CD8-positive, alpha-beta memory T cell (primary cell): Measurements from ENCODE around the gene AKAP6. TPM values are rescaled to one million over a fixed set of nuclear protein-coding genes. Genes with fewer than 3 reads are reported as not detected.

Experiments
- CTCF ChIA-PET: fragments of 350-600 bp; sonication (Branson Sonifier 250); formaldehyde crosslinking; loops from one replicate; lab custom pipeline; 2021; ENCODE audit warnings: antibody characterized with exemption; lab: Charles Lee
- POLR2A ChIA-PET: fragments of 350-600 bp; sonication (Branson Sonifier 250); formaldehyde crosslinking; loops from one replicate; lab custom pipeline; 2021; ENCODE audit warnings: antibody characterized with exemption; lab: Charles Lee
- DNase-seq, 5 donors: peaks; one replicate each; pipeline versions ENCODE4 v3.0.0 to v3.0.0-alpha.2; 2020 to 2022; ENCODE audit warnings: mixed read lengths in 1 of 5
- H3K27ac ChIP-seq: one replicate; pipeline ENCODE4 v1.7.0; 2013; ENCODE audit warnings: low read depth, mild to moderate bottlenecking, low read length, moderate library complexity
- H3K27me3 ChIP-seq: 2 replicates; pipeline ENCODE4 v1.7.0; 2013; ENCODE audit warnings: low read length, mild to moderate bottlenecking; ENCODE audit not compliant: insufficient read depth, poor library complexity, severe bottlenecking
- H3K36me3 ChIP-seq: 2 replicates; pipeline ENCODE4 v1.7.0; 2013; ENCODE audit warnings: mild to moderate bottlenecking, low read length, moderate library complexity; ENCODE audit not compliant: insufficient read depth
- H3K4me1 ChIP-seq: 2 replicates; pipeline ENCODE4 v1.7.0; 2013; ENCODE audit warnings: mild to moderate bottlenecking, low read length, moderate library complexity; ENCODE audit not compliant: insufficient read depth
- H3K4me3 ChIP-seq: 2 replicates; pipeline ENCODE4 v1.7.0; 2013; ENCODE audit warnings: mild to moderate bottlenecking, low read length
- H3K9me3 ChIP-seq: 2 replicates; pipeline ENCODE4 v1.7.0; 2013; ENCODE audit warnings: mild to moderate bottlenecking, low read length
- H3K27ac Mint-ChIP-seq, 8 donors: one replicate each; pipeline ENCODE4 v1.8.0; 2020 to 2021; ENCODE audit warnings: mixed read lengths in 8 of 8, mild to moderate bottlenecking in 6 of 8, inconsistent platforms in 3 of 8, moderate library complexity in 3 of 8
- H3K27me3 Mint-ChIP-seq, 2 donors: one replicate each; pipeline ENCODE4 v1.8.0; 2020 to 2021; ENCODE audit warnings: mixed read lengths in 2 of 2, mild to moderate bottlenecking in 1 of 2, moderate library complexity in 1 of 2
- H3K36me3 Mint-ChIP-seq, 3 donors: one replicate each; pipeline ENCODE4 v1.8.0; 2020 to 2021; ENCODE audit warnings: mixed read lengths in 3 of 3, inconsistent platforms in 1 of 3, mild to moderate bottlenecking in 1 of 3
- H3K4me1 Mint-ChIP-seq, 3 donors: one replicate each; pipeline ENCODE4 v1.8.0; 2020 to 2021; ENCODE audit warnings: mixed read lengths in 3 of 3, inconsistent platforms in 1 of 3, mild to moderate bottlenecking in 1 of 3
- H3K4me3 Mint-ChIP-seq, 7 donors: one replicate each; pipeline ENCODE4 v1.8.0; 2020 to 2021; ENCODE audit warnings: mixed read lengths in 7 of 7, mild to moderate bottlenecking in 6 of 7, moderate library complexity in 4 of 7, inconsistent platforms in 2 of 7
- H3K9me3 Mint-ChIP-seq, 5 donors: one replicate each; pipeline ENCODE4 v1.8.0; 2020 to 2022; ENCODE audit warnings: mixed read lengths in 5 of 5, mild to moderate bottlenecking in 3 of 5, moderate library complexity in 2 of 5, inconsistent platforms in 1 of 5
- polyA plus RNA-seq: library from polyadenylated mRNA; unstranded; fragments of 300-500 nt; fragmentation: Illumina TruSeq; gene quantifications from one replicate; pipeline ENCODE4 v1.2.3, GENCODE V29; 2021
- total RNA-seq, 2 experiments: library from RNA; stranded (reverse); gene quantifications; one replicate each; pipeline ENCODE4 v1.2.3, GENCODE V29; 2021

The AKAP6 gene
- total and polyA plus RNA-seq, 3 experiments from 2014 or later = 0.49 to 1.5 (median 1.4) TPM

DNA sequence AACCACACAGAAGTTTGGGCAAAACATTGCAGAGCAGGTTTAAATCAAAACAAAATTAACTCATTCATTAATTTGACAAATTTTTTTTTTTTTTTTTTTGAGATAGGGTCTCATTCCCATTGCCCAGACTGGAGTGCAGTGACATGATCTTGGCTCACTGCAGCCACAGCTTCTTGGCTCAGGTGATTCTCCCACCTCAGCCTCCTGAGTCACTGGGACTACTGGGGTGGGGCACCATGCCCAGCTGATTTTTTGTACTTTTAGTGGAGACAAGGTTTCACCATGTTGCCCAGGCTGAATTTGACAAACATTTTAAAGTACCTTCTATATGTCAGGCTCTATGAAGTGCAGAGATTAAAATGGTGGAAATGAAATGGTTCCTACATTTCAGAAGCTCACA, 352.5 kb downstream of the AKAP6 start:
- Histone ChIP-seq H3K27me3 (no peaks in the 10 kb centered on the region), H3K4me3 (no peak overlapping the region), H3K36me3 (no peaks in the 10 kb centered on the region), H3K9me3 (no peaks in the 10 kb centered on the region), H3K4me1 (no peaks in the 10 kb centered on the region), H3K27ac (no peak overlapping the region)
- H3K9me3 Mint-ChIP-seq = peaks cover 0 to 5% (median 4%) of the 10 kb centered on the region in 5 donors
- no peaks in the 10 kb centered on the region for H3K27me3 Mint-ChIP-seq
- CTCF ChIA-PET = interaction anchor here (0.7 kb wide), 1 partner anchor 1214 kb away, joined by 4 read pairs; no protein-coding TSS in a partner anchor
- H3K4me1 Mint-ChIP-seq = no peaks in the 10 kb centered on the region
- POLR2A ChIA-PET = no interaction called here
- H3K36me3 Mint-ChIP-seq = peaks cover 0 to 2% (median 0%) of the 10 kb centered on the region in 3 donors
- no peak overlapping the region for H3K27ac Mint-ChIP-seq
- DNase-seq = no peak
- no peak overlapping the region for H3K4me3 Mint-ChIP-seq

DNA sequence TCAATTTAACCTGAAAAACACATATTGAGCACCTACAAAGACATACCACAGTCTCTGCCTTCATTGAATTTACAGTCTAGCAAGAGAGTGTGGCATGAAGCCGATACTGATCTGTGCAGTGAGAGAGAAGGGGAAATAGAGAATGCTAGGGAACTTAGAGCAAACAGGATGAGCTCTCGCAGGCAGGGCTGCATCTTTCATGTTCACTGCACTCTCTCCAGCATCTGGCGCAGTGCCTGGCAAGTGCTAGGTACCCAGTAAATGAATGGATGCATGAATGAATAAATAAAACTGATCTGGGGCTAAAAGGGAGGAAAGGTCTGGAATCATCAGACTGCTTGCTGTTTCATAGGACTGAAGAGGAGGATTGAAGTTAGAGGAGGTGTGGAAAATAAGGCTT, 353.1 kb downstream of the AKAP6 start:
- no peak for DNase-seq
- H3K36me3 Mint-ChIP-seq = peaks cover 0 to 2% (median 0%) of the 10 kb centered on the region in 3 donors
- no peaks in the 10 kb centered on the region for H3K4me1 Mint-ChIP-seq
- no peak overlapping the region for H3K4me3 ChIP-seq
- H3K27me3 Mint-ChIP-seq = no peaks in the 10 kb centered on the region
- no peaks in the 10 kb centered on the region for H3K9me3 ChIP-seq
- no peaks in the 10 kb centered on the region for H3K36me3 ChIP-seq
- no peaks in the 10 kb centered on the region for H3K4me1 ChIP-seq
- no peaks in the 10 kb centered on the region for H3K27me3 ChIP-seq
- no peak overlapping the region for H3K27ac ChIP-seq
- H3K4me3 Mint-ChIP-seq = no peak overlapping the region
- CTCF ChIA-PET = no interaction called here
- peaks cover 0 to 5% (median 4%) of the 10 kb centered on the region in 5 donors for H3K9me3 Mint-ChIP-seq
- no peak overlapping the region for H3K27ac Mint-ChIP-seq
- POLR2A ChIA-PET = no interaction called here

DNA sequence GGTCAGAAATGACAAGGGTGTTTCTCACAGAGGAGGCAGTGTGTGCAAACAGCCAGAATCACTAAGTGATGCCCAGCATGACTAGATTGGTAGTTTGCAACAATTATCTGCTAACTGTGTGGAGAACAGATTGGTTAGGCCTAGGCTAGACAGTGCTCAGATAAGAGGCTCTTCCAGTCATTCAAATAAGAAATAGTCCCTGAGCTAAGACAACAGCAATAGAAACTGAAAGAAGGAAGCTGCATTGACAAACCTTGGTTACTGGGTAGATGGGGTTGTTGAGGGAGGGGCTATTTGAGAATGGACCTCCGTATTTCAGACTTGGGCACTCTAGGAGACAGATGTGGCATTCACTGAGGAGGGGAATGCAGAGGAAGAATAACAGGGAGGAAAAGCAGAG, 354.6 kb downstream of the AKAP6 start:
- Mint-ChIP-seq H3K4me1 (no peaks in the 10 kb centered on the region), H3K27ac (no peak overlapping the region), H3K36me3 (peaks cover 0 to 2% (median 0%) of the 10 kb centered on the region in 3 donors), H3K27me3 (no peaks in the 10 kb centered on the region), H3K4me3 (no peak overlapping the region), H3K9me3 (peaks cover 0 to 5% (median 4%) of the 10 kb centered on the region in 5 donors)
- POLR2A ChIA-PET = no interaction called here
- Histone ChIP-seq H3K9me3 (no peaks in the 10 kb centered on the region), H3K36me3 (no peaks in the 10 kb centered on the region), H3K4me1 (no peaks in the 10 kb centered on the region), H3K27me3 (no peaks in the 10 kb centered on the region), H3K27ac (no peak overlapping the region), H3K4me3 (no peak overlapping the region)
- DNase-seq = no peak
- CTCF ChIA-PET = no interaction called here

DNA sequence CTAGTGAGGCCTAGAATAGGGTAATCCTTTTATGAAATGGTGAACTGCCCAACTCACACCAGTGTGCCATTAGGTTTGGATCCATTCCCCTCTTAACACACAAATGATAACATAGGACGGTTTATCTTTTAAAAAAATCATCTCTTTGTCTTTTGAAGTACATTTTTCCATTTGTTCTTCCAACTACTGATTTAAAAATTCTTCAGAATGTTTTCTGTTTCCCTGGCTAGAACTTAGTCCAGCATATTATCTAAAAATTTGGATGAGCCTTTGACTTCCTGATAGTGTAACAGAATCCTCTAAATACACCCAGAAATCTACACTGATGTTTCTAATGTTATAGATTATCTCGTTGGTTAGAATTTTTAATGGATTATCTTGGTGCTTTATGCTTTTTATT, 359.8 kb downstream of the AKAP6 start:
- CTCF ChIA-PET = no interaction called here
- peaks cover 0 to 4% (median 0%) of the 10 kb centered on the region in 5 donors for H3K9me3 Mint-ChIP-seq

DNA sequence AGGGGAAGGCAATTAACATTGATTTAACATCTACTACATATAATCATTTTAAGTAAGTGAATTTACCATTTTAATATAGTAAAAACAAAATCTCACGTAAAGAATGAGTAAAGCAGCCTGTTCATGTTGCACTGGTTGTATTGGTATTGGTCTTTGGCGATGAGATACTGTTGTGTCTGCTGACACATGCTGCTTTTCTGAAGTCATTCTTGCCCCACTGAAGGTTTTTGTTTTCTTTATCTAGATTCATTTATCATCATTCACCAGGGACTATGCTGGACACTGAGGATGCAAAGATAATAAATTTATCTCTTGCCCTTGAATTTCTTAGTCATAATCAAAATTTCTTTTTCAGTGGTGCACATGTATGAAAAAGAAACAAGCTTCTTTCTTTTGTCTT, 363.3 kb downstream of the AKAP6 start:
- no peak overlapping the region for H3K27ac Mint-ChIP-seq
- no peak overlapping the region for H3K4me3 Mint-ChIP-seq
- H3K27me3 Mint-ChIP-seq = no peaks in the 10 kb centered on the region
- no peaks in the 10 kb centered on the region for H3K4me1 Mint-ChIP-seq
- H3K9me3 Mint-ChIP-seq = peaks cover 0 to 4% (median 0%) of the 10 kb centered on the region in 5 donors
- H3K36me3 Mint-ChIP-seq = no peaks in the 10 kb centered on the region
- no peak overlapping the region for H3K27ac ChIP-seq
- H3K27me3 ChIP-seq = no peaks in the 10 kb centered on the region
- H3K36me3 ChIP-seq = no peaks in the 10 kb centered on the region
- no peaks in the 10 kb centered on the region for H3K4me1 ChIP-seq
- ChIA-PET CTCF (no interaction called here), POLR2A (no interaction called here)
- H3K4me3 ChIP-seq = no peak overlapping the region
- DNase-seq = no peak
- no peaks in the 10 kb centered on the region for H3K9me3 ChIP-seq

More for the DNA sequence above, 359.8 kb downstream of the AKAP6 start:
- Histone ChIP-seq H3K4me3 (no peak overlapping the region), H3K27ac (no peak overlapping the region), H3K9me3 (no peaks in the 10 kb centered on the region), H3K27me3 (no peaks in the 10 kb centered on the region), H3K36me3 (no peaks in the 10 kb centered on the region), H3K4me1 (no peaks in the 10 kb centered on the region)
- POLR2A ChIA-PET = no interaction called here
- H3K4me1 Mint-ChIP-seq = no peaks in the 10 kb centered on the region
- no peak overlapping the region for H3K4me3 Mint-ChIP-seq
- DNase-seq = no peak
- no peak overlapping the region for H3K27ac Mint-ChIP-seq
- no peaks in the 10 kb centered on the region for H3K27me3 Mint-ChIP-seq
- H3K36me3 Mint-ChIP-seq = no peaks in the 10 kb centered on the region

DNA sequence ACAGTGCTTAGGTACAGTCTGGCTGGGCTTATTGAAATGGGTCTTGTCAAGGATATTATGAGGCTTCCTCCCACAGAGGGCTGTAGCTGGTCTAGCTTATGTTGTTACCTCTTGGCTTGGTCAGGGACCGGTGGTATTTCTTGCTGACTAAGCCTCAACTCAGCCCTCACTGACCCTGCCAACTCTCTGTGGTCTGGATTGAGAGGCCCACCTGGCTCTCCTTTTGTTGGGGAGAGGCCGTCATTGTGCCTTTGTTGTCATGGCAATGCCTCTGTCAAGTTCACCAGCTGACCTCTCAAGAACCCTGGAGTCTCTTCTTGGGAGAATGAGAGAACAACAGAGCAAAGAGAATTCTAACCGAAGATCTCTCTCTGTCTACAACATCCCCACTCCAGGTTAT, 364.0 kb downstream of the AKAP6 start:
- Histone ChIP-seq H3K27me3 (no peaks in the 10 kb centered on the region), H3K9me3 (no peaks in the 10 kb centered on the region), H3K4me3 (no peak overlapping the region), H3K4me1 (no peaks in the 10 kb centered on the region), H3K36me3 (no peaks in the 10 kb centered on the region), H3K27ac (no peak overlapping the region)
- Mint-ChIP-seq H3K27me3 (no peaks in the 10 kb centered on the region), H3K36me3 (no peaks in the 10 kb centered on the region), H3K4me3 (no peak overlapping the region), H3K4me1 (no peaks in the 10 kb centered on the region), H3K27ac (no peak overlapping the region), H3K9me3 (peaks cover 0 to 4% (median 0%) of the 10 kb centered on the region in 5 donors)
- ChIA-PET POLR2A (no interaction called here), CTCF (no interaction called here)
- no peak for DNase-seq

DNA sequence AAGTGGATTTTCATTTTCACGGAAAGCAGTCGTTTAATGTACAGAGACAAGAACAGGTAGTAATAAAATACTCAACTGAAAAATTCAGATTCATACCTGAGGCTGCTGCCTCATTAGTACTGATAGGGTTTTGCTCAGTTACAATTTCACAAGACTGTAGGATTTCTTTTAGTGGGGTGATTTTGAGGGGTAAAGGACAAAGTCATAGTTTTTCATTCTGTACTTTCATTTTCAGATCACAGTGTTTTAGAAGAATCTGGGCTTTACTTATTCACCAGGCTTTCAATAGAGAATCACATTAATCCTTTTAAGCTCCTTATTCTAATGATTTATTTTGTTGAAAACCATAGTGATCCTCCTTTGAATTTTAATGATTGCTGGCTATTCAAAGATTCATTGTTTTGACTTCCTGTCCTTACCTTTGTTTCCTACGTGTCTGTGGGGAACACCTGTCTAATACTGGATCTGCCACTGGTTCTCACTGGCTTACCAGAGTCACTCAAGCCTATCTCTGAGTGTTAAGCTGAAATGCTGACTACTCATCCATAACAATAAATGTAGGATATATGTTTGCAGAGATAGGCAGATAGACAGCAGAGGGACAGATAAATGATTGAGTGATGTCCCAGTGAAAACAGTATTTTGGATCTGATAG, 365.8 kb downstream of the AKAP6 start:
- no peak for DNase-seq
- ChIA-PET CTCF (no interaction called here), POLR2A (no interaction called here)
- Histone ChIP-seq H3K27ac (no peak overlapping the region), H3K4me1 (no peaks in the 10 kb centered on the region), H3K36me3 (no peaks in the 10 kb centered on the region), H3K4me3 (no peak overlapping the region), H3K27me3 (no peaks in the 10 kb centered on the region), H3K9me3 (no peaks in the 10 kb centered on the region)
- Mint-ChIP-seq H3K4me3 (no peak overlapping the region), H3K27me3 (no peaks in the 10 kb centered on the region), H3K9me3 (peaks cover 0 to 4% (median 0%) of the 10 kb centered on the region in 5 donors), H3K27ac (no peak overlapping the region), H3K4me1 (no peaks in the 10 kb centered on the region), H3K36me3 (no peaks in the 10 kb centered on the region)

DNA sequence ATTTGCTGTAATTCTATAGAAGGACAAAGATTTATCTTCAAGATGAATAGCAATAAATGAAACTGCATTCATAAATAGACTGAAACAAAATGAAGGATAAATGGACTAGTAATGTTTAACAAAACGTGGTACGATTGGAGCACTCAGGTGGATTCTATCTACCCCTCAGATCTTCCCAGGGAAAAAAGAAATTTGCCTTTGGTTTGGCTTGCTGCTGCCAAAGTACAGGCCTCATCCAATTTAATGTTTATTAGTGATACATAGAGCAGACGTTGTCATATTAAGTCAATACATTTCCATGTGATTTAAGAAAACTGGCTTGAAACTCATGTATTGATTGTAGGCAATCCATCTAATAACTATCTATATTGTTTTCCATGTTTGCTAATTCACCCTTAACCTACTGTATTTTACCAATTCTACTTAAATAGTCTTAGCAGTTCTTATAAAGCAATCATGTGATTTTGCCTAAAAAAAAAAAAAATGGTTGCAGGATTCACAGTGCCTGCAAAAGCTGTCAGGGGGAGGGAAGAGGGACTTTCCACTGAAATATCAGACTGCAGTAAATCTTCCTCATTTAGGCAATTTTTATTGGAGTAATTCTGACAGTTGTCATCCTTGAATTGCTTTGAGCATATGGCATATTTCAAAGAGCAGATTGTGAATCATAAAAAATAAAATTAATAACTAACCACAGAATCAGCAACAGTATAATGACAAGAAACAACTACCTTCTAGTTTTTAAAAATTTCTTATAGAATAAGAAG, 367.4 kb downstream of the AKAP6 start:
- H3K9me3 ChIP-seq = no peaks in the 10 kb centered on the region
- Mint-ChIP-seq H3K27me3 (no peaks in the 10 kb centered on the region), H3K27ac (no peak overlapping the region), H3K36me3 (no peaks in the 10 kb centered on the region), H3K4me1 (no peaks in the 10 kb centered on the region), H3K4me3 (no peak overlapping the region), H3K9me3 (peaks cover 0 to 2% (median 0%) of the 10 kb centered on the region in 5 donors)
- H3K4me1 ChIP-seq = no peaks in the 10 kb centered on the region
- POLR2A ChIA-PET = no interaction called here
- H3K36me3 ChIP-seq = no peaks in the 10 kb centered on the region
- CTCF ChIA-PET = no interaction called here
- no peak for DNase-seq
- no peak overlapping the region for H3K4me3 ChIP-seq
- H3K27me3 ChIP-seq = no peaks in the 10 kb centered on the region
- H3K27ac ChIP-seq = no peak overlapping the region
